Neural progenitor cell (in vitro differentiated cells): Measurements from ENCODE around the gene COA6. TPM values are rescaled to one million over a fixed set of nuclear protein-coding genes. Genes with fewer than 3 reads are reported as not detected.

Experiments
- DNase-seq: peaks from one replicate; pipeline ENCODE4 v3.0.0-alpha.2; 2016; ENCODE audit warnings: low spot score
- H2AFZ ChIP-seq: fragments of 200-600 bp; sonication (generic); replicated peaks from 2 replicates; pipeline ENCODE4 v1.6.1; 2016; ENCODE audit warnings: antibody characterized with exemption
- H3F3A ChIP-seq: fragments of 200-600 bp; sonication (generic); 2 replicates; pipeline ENCODE4 v1.6.1; 2016; ENCODE audit warnings: antibody characterized with exemption, low read depth
- H3K27ac ChIP-seq: fragments of 200-600 bp; sonication (generic); 2 replicates; pipeline ENCODE4 v1.5.1; 2016; ENCODE audit warnings: mild to moderate bottlenecking
- H3K27me3 ChIP-seq: fragments of 200-600 bp; sonication (generic); 2 replicates; pipeline ENCODE4 v1.6.1; 2016; ENCODE audit warnings: mild to moderate bottlenecking, moderate library complexity
- H3K36me3 ChIP-seq: fragments of 200-600 bp; sonication (generic); 2 replicates; pipeline ENCODE4 v1.5.1; 2016
- H3K4me1 ChIP-seq: fragments of 200-600 bp; sonication (generic); 2 replicates; pipeline ENCODE4 v1.6.1; 2016; ENCODE audit warnings: mixed run types
- H3K4me2 ChIP-seq: fragments of 200-600 bp; sonication (generic); 2 replicates; pipeline ENCODE4 v1.6.1; 2016
- H3K4me3 ChIP-seq: fragments of 200-600 bp; sonication (generic); 2 replicates; pipeline ENCODE4 v1.5.1; 2016
- H3K79me2 ChIP-seq: fragments of 200-600 bp; sonication (generic); 2 replicates; pipeline ENCODE4 v1.6.1; 2016; ENCODE audit warnings: low read depth
- H3K9ac ChIP-seq: fragments of 200-600 bp; sonication (generic); 2 replicates; pipeline ENCODE4 v1.6.1; 2016
- H3K9me3 ChIP-seq: fragments of 200-600 bp; sonication (generic); 2 replicates; pipeline ENCODE4 v1.5.1; 2016; ENCODE audit warnings: low read depth
- H4K20me1 ChIP-seq: fragments of 200-600 bp; sonication (generic); 2 replicates; pipeline ENCODE4 v1.6.1; 2016; ENCODE audit warnings: low read depth
- H3K27ac Mint-ChIP-seq: 3 replicates; pipeline ENCODE4 v1.8.0; 2021; ENCODE audit warnings: mixed read lengths
- H3K27me3 Mint-ChIP-seq: 2 replicates; pipeline ENCODE4 v1.8.0; 2022; ENCODE audit warnings: low read depth, mild to moderate bottlenecking, inconsistent platforms, moderate library complexity, mixed read lengths; ENCODE audit not compliant: insufficient read depth
- H3K36me3 Mint-ChIP-seq: 3 replicates; pipeline ENCODE4 v1.8.0; 2021; ENCODE audit warnings: mixed read lengths
- H3K4me1 Mint-ChIP-seq: 3 replicates; pipeline ENCODE4 v1.8.0; 2021; ENCODE audit warnings: mixed read lengths
- H3K4me3 Mint-ChIP-seq: 3 replicates; pipeline ENCODE4 v1.8.0; 2021; ENCODE audit warnings: mild to moderate bottlenecking, moderate library complexity, mixed read lengths
- H3K9me3 Mint-ChIP-seq: 3 replicates; pipeline ENCODE4 v1.8.0; 2020; ENCODE audit warnings: mixed read lengths
- EZH2 ChIP-seq: fragments of 200-600 bp; sonication (generic); IDR thresholded peaks from 2 replicates; pipeline ENCODE4 v1.6.1; 2017; ENCODE audit warnings: antibody characterized with exemption, mild to moderate bottlenecking, moderate library complexity
- EZH2phosphoT487 ChIP-seq: fragments of 200-600 bp; sonication (generic); IDR thresholded peaks from 2 replicates; pipeline ENCODE4 v1.6.1; 2017; ENCODE audit warnings: antibody characterized with exemption
- total RNA-seq: library from RNA; depleted of rRNA; stranded (reverse); fragments of >200 nt; gene quantifications from 2 replicates; pipeline ENCODE4 v1.2.3, GENCODE V29; 2015; ENCODE audit warnings: low replicate concordance
- TF ChIP-seq, protein P1 (sequence below): fragments of 200-600 bp; sonication (generic); IDR thresholded peaks from 2 replicates; pipeline ENCODE4 v1.5.1; 2017; ENCODE audit warnings: antibody characterized with exemption, mild to moderate bottlenecking

Gene COA6
- total RNA-seq, 1 donor from 2014 or later: 36.0 TPM

DNA sequence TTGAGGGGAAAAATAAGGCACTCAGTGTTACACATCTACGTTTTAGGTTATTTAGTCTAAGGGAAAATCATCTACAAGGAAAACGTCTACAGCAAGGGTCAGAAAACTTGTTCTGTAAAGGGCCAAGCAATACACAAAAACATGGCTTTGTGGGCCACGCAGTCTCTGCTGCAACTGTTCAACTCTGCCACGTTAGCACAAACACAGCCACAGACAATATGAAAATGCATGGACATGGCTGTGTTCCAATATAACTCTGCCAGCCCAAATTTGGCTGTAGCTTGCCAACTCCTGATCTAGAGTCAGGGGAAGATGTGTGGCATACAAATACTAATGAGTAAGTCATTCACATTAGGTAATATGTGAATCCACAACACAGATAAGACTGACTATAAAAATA lies 40.7 kb downstream of the COA6 start:
- no peak for DNase-seq
- Histone ChIP-seq H3K9ac (no peak overlapping the region), H3K4me2 (no peak overlapping the region), H3K79me2 (no peaks in the 10 kb centered on the region), H3K36me3 (peaks cover 6% of the 10 kb centered on the region), H2AFZ (no peak overlapping the region), H3K27me3 (no peaks in the 10 kb centered on the region), H4K20me1 (no peaks in the 10 kb centered on the region), H3F3A (no peaks in the 10 kb centered on the region), H3K27ac (no peak overlapping the region), H3K4me3 (no peak overlapping the region), H3K4me1 (no peaks in the 10 kb centered on the region), H3K9me3 (no peaks in the 10 kb centered on the region)
- no peak overlapping the region for H3K27ac Mint-ChIP-seq
- no peak overlapping the region for H3K4me3 Mint-ChIP-seq
- no peaks in the 10 kb centered on the region for H3K27me3 Mint-ChIP-seq
- no peak for TF ChIP-seq EZH2
- TF ChIP-seq, protein P1, sequence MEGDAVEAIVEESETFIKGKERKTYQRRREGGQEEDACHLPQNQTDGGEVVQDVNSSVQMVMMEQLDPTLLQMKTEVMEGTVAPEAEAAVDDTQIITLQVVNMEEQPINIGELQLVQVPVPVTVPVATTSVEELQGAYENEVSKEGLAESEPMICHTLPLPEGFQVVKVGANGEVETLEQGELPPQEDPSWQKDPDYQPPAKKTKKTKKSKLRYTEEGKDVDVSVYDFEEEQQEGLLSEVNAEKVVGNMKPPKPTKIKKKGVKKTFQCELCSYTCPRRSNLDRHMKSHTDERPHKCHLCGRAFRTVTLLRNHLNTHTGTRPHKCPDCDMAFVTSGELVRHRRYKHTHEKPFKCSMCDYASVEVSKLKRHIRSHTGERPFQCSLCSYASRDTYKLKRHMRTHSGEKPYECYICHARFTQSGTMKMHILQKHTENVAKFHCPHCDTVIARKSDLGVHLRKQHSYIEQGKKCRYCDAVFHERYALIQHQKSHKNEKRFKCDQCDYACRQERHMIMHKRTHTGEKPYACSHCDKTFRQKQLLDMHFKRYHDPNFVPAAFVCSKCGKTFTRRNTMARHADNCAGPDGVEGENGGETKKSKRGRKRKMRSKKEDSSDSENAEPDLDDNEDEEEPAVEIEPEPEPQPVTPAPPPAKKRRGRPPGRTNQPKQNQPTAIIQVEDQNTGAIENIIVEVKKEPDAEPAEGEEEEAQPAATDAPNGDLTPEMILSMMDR: no peak
- TF ChIP-seq EZH2phosphoT487: no peak
- no peaks in the 10 kb centered on the region for H3K4me1 Mint-ChIP-seq
- peaks cover 9% of the 10 kb centered on the region for H3K36me3 Mint-ChIP-seq
- no peaks in the 10 kb centered on the region for H3K9me3 Mint-ChIP-seq

DNA sequence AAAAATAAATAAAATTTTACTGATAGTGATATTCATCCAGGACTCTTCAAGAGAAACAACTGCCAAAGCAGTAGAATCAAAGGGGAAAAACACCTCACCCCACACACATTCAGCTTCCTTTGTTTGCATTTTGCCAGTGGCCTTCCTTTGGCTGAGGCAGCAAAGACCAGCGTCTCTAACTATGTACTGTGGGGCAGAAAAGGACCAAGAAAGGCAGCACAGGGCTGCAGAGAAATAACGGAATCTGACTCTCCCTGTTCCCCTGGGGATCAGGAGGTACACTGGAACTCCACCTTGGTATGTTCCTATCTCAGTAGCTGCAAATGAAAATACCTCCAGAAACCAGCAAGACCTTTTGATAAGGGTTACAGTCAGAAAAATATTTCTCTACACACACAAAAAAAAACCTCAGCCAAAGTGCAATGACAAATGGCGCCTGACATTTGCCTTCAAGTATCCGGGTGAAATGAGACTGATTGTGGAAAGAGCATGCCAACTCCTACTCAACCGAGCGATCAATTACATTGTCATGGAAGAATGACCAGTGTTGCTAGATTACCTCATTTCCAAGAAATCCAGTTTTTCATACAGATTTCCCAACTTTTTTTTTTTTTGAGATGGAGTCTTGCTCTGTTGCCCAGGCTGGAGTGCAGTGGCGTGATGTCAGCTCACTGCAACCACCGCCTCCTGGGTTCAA lies 54.8 kb downstream of the COA6 start:
- DNase-seq: no peak
- Histone ChIP-seq H3K79me2 (no peaks in the 10 kb centered on the region), H3F3A (no peaks in the 10 kb centered on the region), H3K4me1 (no peaks in the 10 kb centered on the region), H3K27ac (no peak overlapping the region), H3K4me3 (no peak overlapping the region), H3K9me3 (no peaks in the 10 kb centered on the region), H3K4me2 (no peak overlapping the region), H3K27me3 (no peaks in the 10 kb centered on the region), H2AFZ (no peak overlapping the region), H3K9ac (no peak overlapping the region), H3K36me3 (peaks cover 10% of the 10 kb centered on the region), H4K20me1 (no peaks in the 10 kb centered on the region)
- Mint-ChIP-seq H3K27ac (no peak overlapping the region), H3K27me3 (peaks cover 2% of the 10 kb centered on the region), H3K4me1 (no peaks in the 10 kb centered on the region), H3K4me3 (no peak overlapping the region), H3K36me3 (peaks cover 20% of the 10 kb centered on the region), H3K9me3 (no peaks in the 10 kb centered on the region)
- TF ChIP-seq, protein P1: no peak
- TF ChIP-seq EZH2phosphoT487 (no peak), EZH2 (no peak)

DNA sequence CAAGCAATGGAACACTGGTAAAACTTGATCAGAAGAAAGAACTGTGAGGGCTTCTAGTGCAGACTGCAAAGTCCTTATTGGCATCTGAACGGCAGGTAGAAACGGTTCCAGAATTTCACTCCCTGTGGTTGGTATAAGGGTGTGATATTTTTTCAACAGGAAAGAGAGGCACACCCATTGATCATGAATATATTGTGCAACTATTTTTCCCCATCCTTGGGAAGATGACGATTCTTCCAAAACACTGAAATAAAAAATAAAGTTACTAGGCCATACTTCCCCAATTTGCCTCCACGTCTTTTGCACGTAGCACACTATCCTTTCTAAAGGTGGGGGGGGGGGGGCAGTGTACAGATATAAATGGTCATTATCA lies 56.2 kb downstream of the COA6 start:
- Histone ChIP-seq H3K4me2 (no peak overlapping the region), H3K4me3 (no peak overlapping the region), H3K27me3 (no peaks in the 10 kb centered on the region), H3K36me3 (peaks cover 10% of the 10 kb centered on the region), H3K79me2 (no peaks in the 10 kb centered on the region), H3K9me3 (no peaks in the 10 kb centered on the region), H2AFZ (no peak overlapping the region), H3F3A (no peaks in the 10 kb centered on the region), H3K27ac (no peak overlapping the region), H3K4me1 (no peaks in the 10 kb centered on the region), H4K20me1 (no peaks in the 10 kb centered on the region), H3K9ac (no peak overlapping the region)
- no peaks in the 10 kb centered on the region for H3K4me1 Mint-ChIP-seq
- no peak overlapping the region for H3K4me3 Mint-ChIP-seq
- peaks cover 2% of the 10 kb centered on the region for H3K27me3 Mint-ChIP-seq
- peaks cover 15% of the 10 kb centered on the region for H3K36me3 Mint-ChIP-seq
- no peak for TF ChIP-seq EZH2phosphoT487
- TF ChIP-seq, protein P1: no peak
- no peak for TF ChIP-seq EZH2
- DNase-seq: no peak
- no peak overlapping the region for H3K27ac Mint-ChIP-seq
- H3K9me3 Mint-ChIP-seq: no peaks in the 10 kb centered on the region
